ENCODE measurements around the gene E2F7.

Gene E2F7

DNA sequence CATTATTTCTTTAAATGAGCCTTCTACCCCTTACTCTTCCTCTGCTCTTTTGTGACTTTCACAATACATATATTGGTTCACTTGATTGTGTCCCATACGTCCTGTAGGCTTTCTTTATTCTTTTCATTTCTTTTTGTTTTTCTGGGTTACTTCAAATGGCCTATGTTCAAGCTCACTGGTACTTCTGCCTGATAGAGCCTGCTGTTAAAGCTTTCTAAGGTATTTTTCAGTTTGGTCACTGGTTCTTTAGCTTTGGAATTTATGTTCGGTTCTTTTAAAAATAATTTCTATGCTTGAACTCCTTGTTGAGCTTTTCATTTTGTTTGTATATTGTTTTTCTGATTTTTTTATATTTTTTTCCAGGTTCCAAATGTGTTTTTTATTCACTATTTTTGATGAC is 81.9 kb downstream of the E2F7 start:
- Mint-ChIP-seq H3K27ac (no peak overlapping the region), H3K36me3 (ENCODE audit: low read depth) (no peaks in the 10 kb centered on the region), H3K4me1 (ENCODE audit: low read depth) (no peaks in the 10 kb centered on the region), H3K4me3 (no peak overlapping the region), H3K27me3 (peaks cover 6% of the 10 kb centered on the region), H3K9me3 (peaks cover 22% of the 10 kb centered on the region)
- DNase-seq = no peak

DNA sequence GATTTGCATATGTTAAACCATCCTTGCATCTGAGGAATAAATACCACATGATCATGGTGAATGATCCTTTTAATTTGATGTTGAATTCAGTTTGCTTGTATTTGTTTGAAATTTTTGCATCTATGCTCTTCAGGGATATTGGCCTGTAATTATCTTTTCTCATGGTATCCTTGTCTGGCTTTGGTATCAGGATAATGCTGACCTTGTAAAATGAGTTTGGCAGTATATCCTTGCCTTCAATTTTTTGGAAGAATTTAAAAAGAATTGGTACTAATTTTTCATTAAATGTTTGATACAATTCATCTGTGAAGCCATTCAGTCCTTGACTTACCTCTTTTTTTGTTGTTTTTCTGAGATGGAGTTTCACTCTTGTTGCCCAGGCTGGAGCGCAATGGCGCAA is 85.2 kb downstream of the E2F7 start:
- no peak overlapping the region for H3K27ac Mint-ChIP-seq
- DNase-seq = no peak
- H3K36me3 Mint-ChIP-seq (ENCODE audit: low read depth) = no peaks in the 10 kb centered on the region
- peaks cover 3% of the 10 kb centered on the region for H3K27me3 Mint-ChIP-seq
- H3K9me3 Mint-ChIP-seq = peaks cover 20% of the 10 kb centered on the region
- no peaks in the 10 kb centered on the region for H3K4me1 Mint-ChIP-seq (ENCODE audit: low read depth)
- no peak overlapping the region for H3K4me3 Mint-ChIP-seq

DNA sequence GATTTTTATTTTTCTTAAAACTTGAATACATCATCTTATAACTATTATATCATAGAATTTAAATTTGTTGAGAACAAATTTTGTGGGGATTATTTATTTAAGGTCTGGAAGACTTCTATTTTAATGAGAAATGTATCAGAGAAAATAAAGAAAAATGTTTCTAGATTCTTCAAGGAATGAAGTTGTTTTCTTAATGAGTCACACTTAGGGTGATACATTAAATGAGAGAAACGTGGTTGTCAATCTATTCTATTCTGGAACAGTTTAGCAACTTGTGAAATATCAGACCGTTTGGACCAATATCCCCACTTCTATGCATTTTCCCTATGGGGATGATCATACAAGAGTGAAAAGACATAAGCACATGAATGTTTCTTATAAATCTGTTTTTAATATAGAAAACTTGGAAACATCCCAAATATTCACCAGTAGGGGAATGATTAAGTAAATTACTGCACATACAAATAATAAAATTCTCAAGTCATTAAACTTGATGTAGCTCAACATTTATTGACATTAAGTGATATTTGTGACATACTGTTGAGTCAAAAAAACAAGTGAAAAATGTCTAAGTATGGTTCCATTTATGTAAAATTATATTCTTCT is 88.5 kb downstream of the E2F7 start:
- Mint-ChIP-seq H3K4me3 (no peak overlapping the region), H3K36me3 (ENCODE audit: low read depth) (no peaks in the 10 kb centered on the region), H3K27me3 (peaks cover 3% of the 10 kb centered on the region), H3K27ac (no peak overlapping the region), H3K4me1 (ENCODE audit: low read depth) (peaks cover 3% of the 10 kb centered on the region), H3K9me3 (peaks cover 1% of the 10 kb centered on the region)
- no peak for DNase-seq

Measured in activated T-cell treated with anti-CD3 and anti-CD28 coated beads, Interleukin-2, amount 50 U/mL, for 24 hours (primary cell).